Fibroblast of the conjunctiva (primary cell): ENCODE results near the gene NSUN4.
"Not testable (repeated sequence)": the region's sequence is repeated elsewhere in the genome, so short reads cannot be mapped to it uniquely, and the experiment has no call there.

Source experiments
- DNase-seq: peaks from one replicate; pipeline ENCODE4 v3.0.0-alpha.2; 2010; ENCODE audit warnings: low read depth

Gene NSUN4

DNA sequence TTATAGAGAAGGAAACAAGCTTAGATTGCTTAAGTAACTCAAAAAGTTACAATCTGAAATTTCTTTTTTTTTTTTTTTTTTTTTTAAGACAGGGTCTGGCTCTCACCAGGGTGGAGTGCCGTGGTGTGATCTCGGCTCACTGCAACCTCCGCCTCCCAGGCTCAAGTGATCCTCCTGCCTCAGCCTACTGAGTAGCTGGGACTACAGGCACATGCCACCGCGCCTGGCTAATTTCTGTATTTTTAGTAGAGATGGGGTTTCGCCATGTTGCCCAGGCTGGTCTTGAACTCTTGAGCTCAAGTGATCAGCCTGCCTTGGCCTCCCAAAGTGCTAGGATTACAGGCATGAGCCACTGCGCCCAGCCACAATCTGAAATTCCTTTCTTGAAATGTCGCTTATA, 27.1 kb downstream of the NSUN4 start:
- not testable (repeated sequence) for DNase-seq

DNA sequence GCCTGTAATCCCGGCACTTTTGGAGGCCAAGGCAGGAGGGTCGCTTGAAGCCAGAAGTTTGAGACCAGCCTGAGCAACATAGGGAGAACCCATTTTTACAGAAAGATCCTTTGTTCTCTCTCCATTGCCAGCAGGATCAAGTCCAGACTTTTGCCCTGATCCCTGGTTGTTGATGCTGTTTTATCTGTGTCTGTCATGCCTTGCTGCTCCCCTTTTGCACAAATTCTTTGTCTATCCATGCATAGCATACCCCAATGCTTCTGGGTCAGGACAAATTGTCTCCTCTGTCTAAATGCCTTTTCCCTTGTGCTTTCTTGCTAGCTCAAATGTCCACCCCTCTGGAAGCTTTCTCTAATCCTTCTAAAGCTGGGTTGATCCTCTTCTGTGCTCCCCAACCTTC, 28.2 kb downstream of the NSUN4 start:
- DNase-seq: no peak

DNA sequence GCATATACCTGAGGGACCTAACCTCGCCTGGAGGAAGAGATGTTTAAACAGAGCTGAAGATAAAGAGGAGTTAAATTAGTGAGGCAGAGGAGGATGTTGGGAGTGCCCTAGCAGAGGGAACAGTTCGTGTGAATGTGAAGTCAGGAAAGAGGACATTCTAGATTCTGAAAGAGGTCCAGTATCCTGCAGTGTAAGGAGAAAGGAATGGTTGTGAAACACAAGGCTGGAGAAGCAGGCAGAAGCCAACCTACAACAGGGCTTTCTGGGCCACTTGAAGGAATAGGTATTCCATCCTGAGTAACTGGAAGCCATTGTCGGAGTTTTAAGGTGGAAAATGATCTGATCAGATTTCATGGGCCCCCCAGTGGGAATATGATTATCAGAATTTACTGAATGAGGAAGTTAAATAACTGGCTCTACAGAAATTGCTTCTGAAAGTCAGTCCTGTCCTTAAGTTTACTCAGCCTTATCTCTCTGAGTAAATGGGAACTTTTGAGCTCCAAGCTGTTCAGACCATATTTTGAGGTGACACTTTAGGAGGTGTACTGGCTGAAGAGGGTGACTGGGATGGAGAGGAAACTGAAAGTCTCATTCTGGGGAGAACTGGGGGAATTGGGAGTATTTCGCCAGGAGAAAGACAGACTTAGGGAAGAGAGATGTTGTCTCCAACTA, 29.1 kb downstream of the NSUN4 start:
- no peak for DNase-seq

- DNase-seq: no peak
Measured at GRCh38 chr1:46370214-46370633, 29.6 kb downstream of the NSUN4 start.

GRCh38 chr1:46372431-46372830, 31.8 kb downstream of the NSUN4 start:
- DNase-seq: no peak

DNA sequence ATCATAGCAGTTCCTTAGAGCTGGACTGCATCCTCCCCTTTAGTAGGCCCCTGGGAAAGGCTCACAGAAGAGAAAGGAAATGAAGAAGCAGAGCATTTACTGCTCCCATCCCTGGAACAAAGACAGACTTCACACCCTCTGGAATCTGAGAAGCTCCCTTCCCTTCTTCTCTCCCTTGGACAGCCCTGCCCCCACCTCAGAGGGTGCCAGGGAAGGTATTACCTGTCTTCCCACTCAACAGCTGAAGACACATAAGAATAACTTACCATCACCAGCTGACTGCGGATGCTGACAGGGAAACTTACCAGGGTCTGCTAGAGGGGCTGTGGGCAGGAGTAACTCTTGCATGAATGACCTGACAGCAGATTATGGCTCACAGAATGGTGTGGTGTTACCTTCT, 39.4 kb downstream of the NSUN4 start:
- no peak for DNase-seq

- DNase-seq: no peak
Measured at GRCh38 chr1:46380508-46380907, 39.9 kb downstream of the NSUN4 start.

- no peak for DNase-seq
Measured at GRCh38 chr1:46393510-46393909, 52.9 kb downstream of the NSUN4 start.

GRCh38 chr1:46394108-46394871, 53.7 kb downstream of the NSUN4 start, which contains the start of gene FAAH:
FAAH (plus strand) TSS chr1:46394317; CDS start chr1:46394349, 32 bp downstream.
- DNase-seq: no peak

- DNase-seq: no peak
Measured at GRCh38 chr1:46394872-46395465, 54.4 kb downstream of the NSUN4 start.

GRCh38 chr1:46396441-46397398, 56.1 kb downstream of the NSUN4 start:
- no peak for DNase-seq

DNA sequence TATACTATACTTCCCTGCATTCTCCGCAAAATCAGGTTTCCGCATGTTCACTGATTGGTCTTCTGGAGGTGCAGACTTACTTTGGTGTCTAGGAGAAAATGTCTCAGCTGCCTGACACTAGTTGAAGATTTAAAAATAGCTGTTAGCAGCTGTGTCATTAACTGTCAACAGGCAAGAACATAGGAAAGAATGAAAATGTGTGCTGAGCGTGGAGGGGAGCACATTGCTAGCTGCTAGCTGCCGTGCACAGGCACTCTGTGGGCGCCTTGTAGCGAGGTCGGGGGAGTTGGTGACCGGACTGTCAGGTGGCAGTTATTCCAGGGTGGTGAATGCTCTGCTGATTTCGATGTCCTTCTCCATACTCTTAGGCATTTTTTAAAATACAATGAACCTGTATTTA, 58.7 kb downstream of the NSUN4 start:
- no peak for DNase-seq

DNA sequence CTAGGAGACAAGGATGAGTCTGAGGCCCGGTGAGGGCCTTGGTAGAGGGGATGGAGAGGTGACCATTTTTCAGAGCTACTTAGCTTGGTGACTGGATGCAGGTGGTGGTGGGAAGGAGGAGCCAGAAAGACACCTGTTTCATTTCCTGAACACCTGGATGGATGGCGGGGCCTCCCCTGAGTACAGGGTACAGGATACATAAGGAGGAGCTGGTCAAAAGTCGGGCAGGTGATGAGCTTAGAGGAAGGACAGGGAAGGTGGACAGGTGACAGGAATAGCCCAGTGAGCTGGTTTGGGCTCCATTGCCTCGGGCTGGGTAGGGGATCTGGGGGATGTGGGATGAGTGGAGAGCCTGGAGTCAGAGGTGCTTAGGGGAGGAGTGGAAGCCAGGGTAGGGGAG, 59.8 kb downstream of the NSUN4 start:
- DNase-seq: no peak

GRCh38 chr1:46401154-46401913, 60.7 kb downstream of the NSUN4 start:
- DNase-seq: no peak

DNA sequence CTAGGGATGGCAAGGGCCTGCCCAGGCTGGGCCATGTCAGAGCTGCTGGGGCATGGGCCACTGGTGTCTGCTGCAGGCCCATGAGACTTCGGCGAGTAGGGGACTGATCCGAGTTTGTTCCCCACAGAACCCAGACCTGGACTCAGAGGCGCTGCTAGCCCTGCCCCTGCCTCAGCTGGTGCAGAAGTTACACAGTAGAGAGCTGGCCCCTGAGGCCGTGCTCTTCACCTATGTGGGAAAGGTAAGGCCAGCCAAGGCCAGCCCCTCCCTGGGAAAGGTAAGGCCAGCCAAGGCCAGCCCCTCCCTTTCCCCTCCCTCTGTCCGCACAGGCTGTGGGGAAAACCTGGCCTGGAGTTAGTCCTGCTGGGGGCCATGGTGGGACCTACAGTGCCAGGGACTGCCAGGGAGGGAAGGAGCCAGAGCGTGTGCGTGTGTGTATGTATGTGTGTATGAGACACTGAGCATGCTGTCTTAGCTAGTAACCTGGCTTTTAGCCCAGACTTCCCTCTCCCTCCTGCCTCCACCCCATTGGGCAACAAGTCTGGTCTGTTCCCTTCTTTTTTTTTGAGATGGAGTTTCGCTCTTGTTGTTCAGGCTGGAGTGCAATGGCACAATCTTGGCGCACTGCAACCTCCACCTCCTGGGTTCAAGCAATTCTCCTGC, 61.5 kb downstream of the NSUN4 start:
- DNase-seq: peak; percentile 95

DNA sequence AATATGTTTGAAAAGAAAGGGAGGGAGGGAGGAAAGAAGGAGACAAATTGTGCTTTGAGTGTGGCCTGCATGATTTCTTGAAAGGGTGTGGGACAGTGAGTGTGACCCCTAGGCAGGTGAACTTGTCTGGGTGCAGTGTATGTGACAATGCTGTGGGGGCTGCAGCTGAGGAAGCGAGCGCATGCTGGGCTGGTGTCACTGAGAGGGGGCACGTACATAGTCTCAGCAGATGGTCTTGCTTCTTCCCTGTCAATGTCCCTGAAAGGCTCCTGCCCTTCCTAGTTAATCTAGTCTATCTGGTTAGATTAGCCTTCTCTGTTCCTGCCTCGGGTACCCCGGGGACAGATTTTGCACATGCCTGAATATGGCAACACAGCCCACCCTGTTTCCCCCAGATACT, 63.3 kb downstream of the NSUN4 start:
- no peak for DNase-seq

GRCh38 chr1:46404482-46405196, 64.0 kb downstream of the NSUN4 start:
- DNase-seq: no peak

- DNase-seq: no peak
Measured at GRCh38 chr1:46405197-46405555, 64.6 kb downstream of the NSUN4 start.

- no peak for DNase-seq
Measured at GRCh38 chr1:46405724-46406123, 65.1 kb downstream of the NSUN4 start.
